Posterior vena cava (tissue), 2 donors: Measurements from ENCODE around the gene TMEM165. TPM values are rescaled to one million over a fixed set of nuclear protein-coding genes. Genes with fewer than 3 reads are reported as not detected.

ENCODE experiments used
- DNase-seq: peaks from one replicate; pipeline ENCODE4 v3.0.0-alpha.2; 2020; ENCODE audit warnings: low spot score
- intact Hi-C, 2 donors: fragments of 100-400 bp; cut with DNase I; formaldehyde crosslinking; loops; one replicate each; pipeline versions ENCODE4 v1.14.1 to v1.14.2; 2022 to 2023
- total RNA-seq, 2 donors: library from RNA; stranded (reverse); fragmentation: NEBNext Ultra II Directional; extraction: Animal tissue kit (Norgen Biotek cat#: 25700); gene quantifications; one replicate each; pipeline ENCODE4 v1.2.1, GENCODE V29; 2021
- donor health status: DM: yes; HTN: yes; CAD: no.
- donor health status: DM: yes; HTN: yes; CAD: no.

TMEM165 gene
- total RNA-seq, 2 donors from 2014 or later: 132 to 149 TPM

- DNase-seq: peak; percentile 84
- intact Hi-C loops: loop anchor here in 1 of 2 donors (5.0 kb wide), 2 partner anchors 49 to 456 kb away; partner anchors contain the start of genes EXOC1 and SRD5A3
Measured at GRCh38 chr4:55396308-55397125, 760 bp downstream of the TMEM165 start.

GRCh38 chr4:55397126-55397436, 1.3 kb downstream of the TMEM165 start:
- intact Hi-C loops: loop anchor here in 1 of 2 donors (5.0 kb wide), 2 partner anchors 50 to 455 kb away; partner anchors contain the start of genes EXOC1 and SRD5A3
- DNase-seq: no peak

- no peak for DNase-seq
- intact Hi-C loops: loop anchor here in 1 of 2 donors (5.0 kb wide), 2 partner anchors 50 to 455 kb away; partner anchors contain the start of genes EXOC1 and SRD5A3
Measured at GRCh38 chr4:55397520-55398321, 2.0 kb downstream of the TMEM165 start.

- intact Hi-C loops: loop anchor here in 1 of 2 donors (5.0 kb wide), 2 partner anchors 51 to 454 kb away; partner anchors contain the start of genes EXOC1 and SRD5A3
- DNase-seq: no peak
Measured at GRCh38 chr4:55398461-55398860, 2.7 kb downstream of the TMEM165 start.

- no peak for DNase-seq
- intact Hi-C loops: loop anchor here in 1 of 2 donors (5.0 kb wide), 2 partner anchors 52 to 453 kb away; partner anchors contain the start of genes EXOC1 and SRD5A3
Measured at GRCh38 chr4:55398966-55399365, 3.2 kb downstream of the TMEM165 start.

GRCh38 chr4:55399581-55399980, 3.8 kb downstream of the TMEM165 start:
- no peak for DNase-seq
- intact Hi-C loops: loop anchor here in 1 of 2 donors (5.0 kb wide), 2 partner anchors 52 to 453 kb away; partner anchors contain the start of genes EXOC1 and SRD5A3

- intact Hi-C loops: no loop called here
- no peak for DNase-seq
Measured at GRCh38 chr4:55405073-55405472, 9.3 kb downstream of the TMEM165 start.

- intact Hi-C loops: no loop called here
- DNase-seq: no peak
Measured at GRCh38 chr4:55406545-55406944, 10.8 kb downstream of the TMEM165 start.

GRCh38 chr4:55407119-55407518, 11.4 kb downstream of the TMEM165 start:
- intact Hi-C loops: no loop called here
- DNase-seq: no peak

- intact Hi-C loops: no loop called here
Measured at GRCh38 chr4:55407764-55408163, 12.0 kb downstream of the TMEM165 start.

GRCh38 chr4:55409468-55410171, 13.9 kb downstream of the TMEM165 start:
- intact Hi-C loops: no loop called here
- DNase-seq: no peak

More at GRCh38 chr4:55407764-55408163, 12.0 kb downstream of the TMEM165 start:
- no peak for DNase-seq

GRCh38 chr4:55410431-55410830, 14.7 kb downstream of the TMEM165 start:
- no peak for DNase-seq
- intact Hi-C loops: no loop called here

GRCh38 chr4:55411621-55412020, 15.9 kb downstream of the TMEM165 start:
- intact Hi-C loops: no loop called here
- no peak for DNase-seq

- intact Hi-C loops: no loop called here
Measured at GRCh38 chr4:55416176-55416575, 20.4 kb downstream of the TMEM165 start.

GRCh38 chr4:55424791-55425190, 29.0 kb downstream of the TMEM165 start:
- intact Hi-C loops: no loop called here
- no peak for DNase-seq

More at GRCh38 chr4:55416176-55416575, 20.4 kb downstream of the TMEM165 start:
- DNase-seq: no peak

GRCh38 chr4:55431710-55432336, 36.1 kb downstream of the TMEM165 start:
- no peak for DNase-seq
- intact Hi-C loops: no loop called here

- no peak for DNase-seq
- intact Hi-C loops: no loop called here
Measured at GRCh38 chr4:55435141-55435841, 39.5 kb downstream of the TMEM165 start.

GRCh38 chr4:55437356-55437796, 41.6 kb downstream of the TMEM165 start:
- intact Hi-C loops: no loop called here
- DNase-seq: no peak
